Measurements from ENCODE around the gene ZNF526.

The ZNF526 gene

GRCh38 chr19:42276284-42276683 is 56.2 kb downstream of the ZNF526 start:
- H3K27ac ChIP-seq: no peak overlapping the region
- TF ChIP-seq CTCF (conservative IDR thresholded peaks at IDR 0.05) (no peak), ZFX (IDR thresholded peaks at IDR 0.05) (no peak)

- TF ChIP-seq ZFX (IDR thresholded peaks at IDR 0.05): no peak
- no peak for TF ChIP-seq CTCF (conservative IDR thresholded peaks at IDR 0.05)
- no peak overlapping the region for H3K27ac ChIP-seq
These were observed 56.7 kb downstream of the ZNF526 start for GRCh38 chr19:42276821-42277220.
